Memory B cell (primary cell): ENCODE results near the gene LCE2C.
"Not testable (repeated sequence)": the region's sequence is repeated elsewhere in the genome, so short reads cannot be mapped to it uniquely, and the experiment has no call there.

ENCODE experiments used
- ATAC-seq: fragments of 150-1000 bp; cut with Tn5 transposase; 2 replicates; pipeline ENCODE4 v1.10.0; 2021; ENCODE audit warnings: low read depth, mild to moderate bottlenecking, moderate library complexity
- DNase-seq, 2 donors: peaks; one replicate each; pipeline ENCODE4 v3.0.0; 2022; ENCODE audit warnings: low spot score in 2 of 2
- H3K27ac Mint-ChIP-seq: one replicate; pipeline ENCODE4 v1.8.0; 2022; ENCODE audit warnings: mild to moderate bottlenecking, moderate library complexity, mixed read lengths
- H3K27me3 Mint-ChIP-seq: one replicate; pipeline ENCODE4 v1.8.0; 2022; ENCODE audit warnings: mixed read lengths
- H3K36me3 Mint-ChIP-seq: one replicate; pipeline ENCODE4 v1.8.0; 2022; ENCODE audit warnings: mild to moderate bottlenecking, mixed read lengths
- H3K4me1 Mint-ChIP-seq: one replicate; pipeline ENCODE4 v1.8.0; 2022; ENCODE audit warnings: mixed read lengths
- H3K4me3 Mint-ChIP-seq: one replicate; pipeline ENCODE4 v1.8.0; 2022; ENCODE audit warnings: mild to moderate bottlenecking, moderate library complexity, mixed read lengths
- H3K9me3 Mint-ChIP-seq: one replicate; pipeline ENCODE4 v1.8.0; 2022; ENCODE audit warnings: mixed read lengths

LCE2C gene, protein sequence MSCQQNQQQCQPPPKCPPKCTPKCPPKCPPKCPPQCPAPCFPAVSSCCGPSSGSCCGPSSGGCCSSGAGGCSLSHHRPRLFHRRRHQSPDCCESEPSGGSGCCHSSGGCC

DNA sequence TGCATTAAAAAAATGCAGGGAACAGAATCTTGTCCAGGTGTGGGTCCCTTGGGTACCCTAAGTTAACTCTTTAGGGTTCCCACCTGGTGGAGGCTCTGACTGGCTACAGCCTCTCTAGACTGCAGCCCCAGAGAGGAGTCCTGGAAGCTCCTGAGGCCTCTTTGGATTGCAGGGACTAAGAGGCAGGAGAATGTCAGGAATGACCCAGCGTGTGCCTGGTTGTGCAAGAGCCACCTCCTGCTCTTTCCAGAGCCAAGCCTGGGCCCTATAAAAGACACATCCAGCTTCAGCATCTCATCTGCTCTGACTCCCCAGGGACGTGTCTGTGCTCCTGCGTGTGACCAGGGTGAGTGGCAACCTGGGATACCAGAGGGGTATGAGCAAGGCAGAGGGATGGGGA lies at the start of gene LCE2C:
Gene LCE2C (plus strand): TSS at position 297 of the 400 bp plus-strand sequence. CDS start 737 bp downstream, outside the sequence.
- not testable (repeated sequence) for H3K4me1 Mint-ChIP-seq, H3K9me3 Mint-ChIP-seq, H3K36me3 Mint-ChIP-seq, H3K27ac Mint-ChIP-seq, ATAC-seq, DNase-seq, H3K4me3 Mint-ChIP-seq
- H3K27me3 Mint-ChIP-seq = peaks cover 16% of the 10 kb centered on the region

DNA sequence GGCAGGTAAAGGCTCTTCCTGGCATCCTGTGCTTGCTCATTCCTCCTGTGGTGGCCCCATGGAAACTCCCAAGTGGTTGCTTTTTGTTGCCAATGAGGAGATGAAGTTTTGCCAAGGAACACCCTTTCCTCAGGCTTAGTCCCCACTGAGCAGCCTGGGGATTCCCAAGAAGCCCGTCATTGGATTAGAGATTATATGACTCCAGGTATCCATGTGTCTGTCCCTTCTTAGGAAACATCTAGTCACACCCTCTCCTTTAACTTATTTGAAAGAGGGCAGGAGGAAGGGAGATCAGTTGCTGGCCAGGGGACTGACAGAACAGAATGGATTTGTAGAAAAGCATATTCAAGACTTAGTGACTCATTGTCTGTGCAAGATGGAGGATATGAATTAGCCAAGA lies 48.3 kb upstream of the LCE2C start:
- ATAC-seq (no peak), DNase-seq (no peak)
- Mint-ChIP-seq H3K9me3 (peaks cover 2% of the 10 kb centered on the region), H3K27ac (no peak overlapping the region), H3K4me1 (no peaks in the 10 kb centered on the region), H3K27me3 (peaks cover 32% of the 10 kb centered on the region), H3K36me3 (no peaks in the 10 kb centered on the region), H3K4me3 (no peak overlapping the region)

DNA sequence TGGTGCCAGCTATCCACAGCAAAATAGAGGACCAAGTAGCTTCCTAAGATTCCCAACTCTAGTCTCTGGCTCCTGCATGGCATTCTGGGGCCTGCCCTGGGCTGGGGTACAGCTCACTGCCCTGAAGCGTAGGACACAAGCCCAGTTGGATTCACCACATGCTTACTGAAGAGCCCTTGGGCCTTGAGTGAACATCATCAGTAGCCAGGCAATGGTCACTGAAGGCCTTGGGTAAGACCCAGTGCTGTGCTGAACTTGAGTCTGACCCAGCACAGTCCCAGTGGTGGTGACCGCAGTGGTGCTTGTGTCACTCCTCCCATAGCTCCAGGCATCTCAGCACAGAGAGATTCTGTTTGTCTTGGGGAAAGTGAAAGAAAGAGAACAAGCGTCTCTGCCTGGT lies 44.5 kb upstream of the LCE2C start:
- H3K9me3 Mint-ChIP-seq = peaks cover 9% of the 10 kb centered on the region
- no peak overlapping the region for H3K27ac Mint-ChIP-seq
- ATAC-seq (no peak), DNase-seq (no peak)
- no peaks in the 10 kb centered on the region for H3K36me3 Mint-ChIP-seq
- no peak overlapping the region for H3K4me3 Mint-ChIP-seq
- peaks cover 15% of the 10 kb centered on the region for H3K27me3 Mint-ChIP-seq
- H3K4me1 Mint-ChIP-seq = no peaks in the 10 kb centered on the region

DNA sequence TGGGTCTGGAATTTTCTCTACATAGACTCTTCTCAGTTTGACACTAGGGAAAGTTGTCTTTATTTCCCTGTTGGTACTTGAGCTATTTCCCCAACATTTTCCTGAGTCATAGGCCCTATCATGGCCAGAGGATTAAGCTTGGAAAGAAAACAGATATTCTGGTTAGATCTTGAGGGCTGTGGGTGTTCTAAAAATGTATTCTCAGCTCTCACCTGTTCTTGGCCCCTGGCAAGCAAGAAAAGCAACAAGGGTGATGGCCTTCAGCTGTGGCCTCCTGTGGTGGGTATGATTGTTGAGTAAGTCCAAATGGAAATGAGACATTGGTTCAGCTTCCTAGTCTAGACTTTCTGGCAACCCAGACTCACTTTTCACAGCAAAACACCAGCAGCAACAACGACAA lies 34.7 kb upstream of the LCE2C start:
- Mint-ChIP-seq H3K27ac (no peak overlapping the region), H3K9me3 (peaks cover 10% of the 10 kb centered on the region), H3K36me3 (no peaks in the 10 kb centered on the region), H3K4me1 (no peaks in the 10 kb centered on the region), H3K27me3 (peaks cover 2% of the 10 kb centered on the region), H3K4me3 (no peak overlapping the region)
- no peak for ATAC-seq
- DNase-seq = no peak

DNA sequence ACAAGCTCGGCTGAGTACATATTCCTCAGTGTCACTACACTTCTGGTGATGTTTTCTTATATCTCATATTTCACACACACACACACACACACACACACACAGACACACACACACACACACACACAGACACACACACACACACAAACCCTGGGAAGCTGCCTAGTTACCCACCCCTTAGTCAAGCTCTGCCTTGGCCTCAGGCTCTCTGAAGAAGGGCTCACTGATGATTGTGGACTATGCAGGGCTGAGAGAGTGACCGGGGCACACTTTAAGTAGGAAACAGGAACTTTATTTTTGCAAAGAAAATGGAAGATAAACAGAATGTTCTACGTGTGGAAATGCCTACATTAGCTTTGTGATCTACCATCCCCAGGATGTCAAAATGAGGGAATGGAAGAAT lies 31.1 kb upstream of the LCE2C start:
- no peaks in the 10 kb centered on the region for H3K36me3 Mint-ChIP-seq
- peaks cover 4% of the 10 kb centered on the region for H3K9me3 Mint-ChIP-seq
- no peak overlapping the region for H3K4me3 Mint-ChIP-seq
- H3K27me3 Mint-ChIP-seq = peaks cover 4% of the 10 kb centered on the region
- no peaks in the 10 kb centered on the region for H3K4me1 Mint-ChIP-seq
- no peak overlapping the region for H3K27ac Mint-ChIP-seq
- DNase-seq (no peak), ATAC-seq (no peak)

DNA sequence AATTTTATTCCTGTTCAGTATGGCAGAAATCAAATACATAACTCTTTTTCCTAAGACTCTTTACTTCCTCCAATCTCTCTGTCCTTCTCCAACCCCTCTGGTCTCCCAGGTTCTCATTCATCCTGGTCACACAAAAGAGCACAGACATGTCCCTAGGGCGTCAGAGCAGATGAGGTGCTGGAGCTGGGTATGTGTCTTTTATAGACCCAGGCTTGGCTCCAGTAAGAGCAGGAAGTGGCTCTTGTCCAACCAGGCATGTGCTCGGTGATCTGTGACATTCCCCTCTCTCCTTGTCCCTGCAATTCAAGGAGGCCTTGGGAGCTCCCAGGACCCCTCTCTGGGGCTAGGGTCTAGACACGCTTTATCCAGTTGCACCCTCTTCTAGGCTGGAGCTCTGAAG lies 29.9 kb upstream of the LCE2C start:
- no peaks in the 10 kb centered on the region for H3K4me1 Mint-ChIP-seq
- ATAC-seq (no peak), DNase-seq (no peak)
- peaks cover 7% of the 10 kb centered on the region for H3K27me3 Mint-ChIP-seq
- no peaks in the 10 kb centered on the region for H3K36me3 Mint-ChIP-seq
- H3K9me3 Mint-ChIP-seq = no peaks in the 10 kb centered on the region
- H3K4me3 Mint-ChIP-seq = no peak overlapping the region
- H3K27ac Mint-ChIP-seq = no peak overlapping the region

DNA sequence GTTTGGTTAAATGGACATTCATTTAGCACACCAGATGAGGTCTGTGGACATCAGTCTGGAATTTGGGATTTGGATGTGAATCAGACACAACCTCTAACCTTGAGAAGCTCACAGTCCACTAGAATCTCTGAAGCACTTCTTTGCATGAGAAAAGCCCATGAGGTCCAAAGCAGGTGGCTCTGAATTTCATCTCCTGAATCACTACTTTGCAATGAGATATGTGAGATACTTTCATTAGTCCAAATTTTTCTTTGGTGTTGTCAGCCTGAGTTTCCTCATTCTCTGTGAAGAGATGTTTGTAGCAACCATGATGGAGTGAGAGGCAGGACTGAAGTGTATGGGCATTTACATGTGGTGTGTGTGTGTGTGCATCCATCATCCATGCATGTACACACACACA lies 28.4 kb upstream of the LCE2C start:
- Mint-ChIP-seq H3K9me3 (no peaks in the 10 kb centered on the region), H3K4me3 (no peak overlapping the region), H3K36me3 (no peaks in the 10 kb centered on the region), H3K4me1 (no peaks in the 10 kb centered on the region), H3K27ac (no peak overlapping the region), H3K27me3 (peaks cover 7% of the 10 kb centered on the region)
- DNase-seq (no peak), ATAC-seq (no peak)

DNA sequence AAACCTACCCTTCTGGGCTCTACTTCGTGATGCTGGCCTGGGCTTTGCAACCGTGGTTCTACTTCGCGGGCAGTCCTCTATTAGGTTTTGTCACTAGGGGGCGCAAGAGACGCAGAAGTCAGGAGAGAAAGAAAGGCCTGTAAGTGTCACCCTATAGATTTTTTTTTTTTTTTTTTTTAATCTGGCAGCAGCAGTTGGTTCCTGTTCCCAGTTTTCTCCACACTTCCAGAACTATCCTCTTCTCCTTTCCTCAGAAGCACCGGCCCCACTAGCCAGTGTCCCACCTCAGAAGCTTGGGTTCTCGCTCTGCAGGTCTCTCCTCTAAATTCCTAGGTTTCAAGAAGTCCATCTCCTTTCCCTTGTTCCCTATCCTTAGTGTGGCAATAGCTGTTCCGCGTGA lies 21.0 kb upstream of the LCE2C start:
- ATAC-seq = no peak
- no peak overlapping the region for H3K4me3 Mint-ChIP-seq

DNA sequence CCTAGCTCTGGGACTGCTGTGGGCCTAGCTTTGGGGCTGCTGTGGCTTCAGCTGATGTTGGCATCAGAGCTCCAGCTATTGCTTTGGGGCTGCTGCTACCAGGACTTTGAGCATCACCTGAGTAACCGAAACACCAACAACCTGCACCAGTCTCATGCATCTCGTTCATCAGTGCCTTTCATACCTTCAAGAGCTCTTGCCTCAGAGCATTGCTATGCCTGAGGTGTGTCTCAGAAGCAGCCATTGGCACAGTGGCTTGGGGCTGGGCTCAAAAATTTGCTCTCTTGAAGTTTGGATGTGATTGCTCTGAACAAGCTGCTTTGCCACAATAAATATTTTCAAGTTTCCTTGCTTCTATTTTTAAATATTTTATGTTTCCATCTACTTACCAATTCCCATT lies 18.6 kb upstream of the LCE2C start:
- Mint-ChIP-seq H3K36me3 (no peaks in the 10 kb centered on the region), H3K4me3 (no peak overlapping the region), H3K27ac (no peak overlapping the region), H3K27me3 (peaks cover 8% of the 10 kb centered on the region), H3K9me3 (no peaks in the 10 kb centered on the region), H3K4me1 (peaks cover 3% of the 10 kb centered on the region)
- DNase-seq = no peak
- ATAC-seq = no peak

More for the DNA sequence above, 21.0 kb upstream of the LCE2C start:
- DNase-seq = peak in 1 of 2 donors; percentile 14
- H3K9me3 Mint-ChIP-seq = no peaks in the 10 kb centered on the region
- H3K27me3 Mint-ChIP-seq = peaks cover 10% of the 10 kb centered on the region
- no peak overlapping the region for H3K27ac Mint-ChIP-seq
- H3K36me3 Mint-ChIP-seq = no peaks in the 10 kb centered on the region
- H3K4me1 Mint-ChIP-seq = peaks cover 3% of the 10 kb centered on the region

DNA sequence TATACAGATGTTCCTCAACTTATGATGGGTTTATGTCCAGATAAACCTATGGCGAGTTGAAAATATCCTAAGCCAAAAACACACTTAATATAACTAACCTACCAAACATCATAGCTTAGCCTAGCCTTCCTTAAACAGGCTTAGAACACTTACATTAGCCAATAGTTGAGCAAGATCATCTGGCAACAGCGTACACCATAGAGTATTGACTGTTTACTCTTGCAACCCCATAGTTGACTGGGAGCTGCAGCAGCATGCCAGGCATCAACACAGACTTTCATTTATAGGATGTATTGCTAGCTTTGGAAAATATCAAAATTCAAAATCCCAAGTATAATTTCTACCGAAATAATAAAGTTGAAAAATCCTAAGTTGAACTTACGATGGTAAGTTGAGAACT lies 17.4 kb upstream of the LCE2C start:
- H3K4me3 Mint-ChIP-seq = no peak overlapping the region
- peaks cover 3% of the 10 kb centered on the region for H3K4me1 Mint-ChIP-seq
- no peak overlapping the region for H3K27ac Mint-ChIP-seq
- no peak for ATAC-seq
- H3K36me3 Mint-ChIP-seq = no peaks in the 10 kb centered on the region
- H3K27me3 Mint-ChIP-seq = peaks cover 5% of the 10 kb centered on the region
- DNase-seq = no peak
- H3K9me3 Mint-ChIP-seq = no peaks in the 10 kb centered on the region

DNA sequence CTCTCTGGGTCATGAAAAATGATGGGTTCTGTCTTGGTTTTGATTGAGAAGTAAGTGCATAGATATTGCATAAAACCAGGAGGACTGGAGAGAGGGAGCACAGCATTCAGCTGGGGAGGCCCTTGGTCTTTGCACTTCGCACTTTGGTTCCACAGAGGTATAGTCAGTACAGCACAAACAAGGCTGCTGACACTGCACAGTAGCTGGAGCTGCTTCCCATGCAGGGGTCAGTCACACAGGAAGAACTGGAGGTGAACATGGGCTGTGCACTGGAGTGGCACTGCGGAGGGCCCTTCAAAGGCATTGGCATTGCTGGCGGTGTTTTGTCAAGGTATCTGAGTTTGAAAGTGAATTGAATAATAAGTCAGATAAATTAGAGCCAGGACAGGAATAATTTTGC lies 16.4 kb upstream of the LCE2C start:
- Mint-ChIP-seq H3K27me3 (peaks cover 5% of the 10 kb centered on the region), H3K36me3 (no peaks in the 10 kb centered on the region), H3K4me3 (no peak overlapping the region), H3K27ac (no peak overlapping the region), H3K4me1 (peaks cover 3% of the 10 kb centered on the region), H3K9me3 (no peaks in the 10 kb centered on the region)
- ATAC-seq = no peak
- DNase-seq = no peak

DNA sequence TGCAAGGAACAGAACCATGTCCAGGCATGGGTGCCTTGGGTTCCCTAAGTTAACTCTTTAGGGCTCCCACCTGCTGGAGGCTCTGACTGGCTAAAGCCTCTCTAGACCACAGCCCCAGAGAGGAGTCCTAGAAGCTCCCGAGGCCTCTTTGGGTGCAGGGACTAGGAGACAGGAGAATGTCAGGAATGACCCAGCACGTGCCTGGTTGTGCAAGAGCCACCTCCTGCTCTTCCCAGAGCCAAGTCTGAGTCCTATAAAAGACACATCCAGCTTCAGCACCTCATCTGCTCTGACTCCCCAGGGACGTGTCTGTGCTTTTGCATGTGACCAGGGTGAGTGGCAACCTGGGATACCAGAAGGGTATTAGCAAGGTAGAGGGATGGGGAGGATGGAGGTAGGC lies 12.0 kb upstream of the LCE2C start, which contains the start of gene LCE2D:
Gene LCE2D (plus strand): TSS at position 283 of the 400 bp plus-strand sequence. CDS start 726 bp downstream, outside the sequence.
- Mint-ChIP-seq H3K27me3 (peaks cover 5% of the 10 kb centered on the region), H3K9me3 (no peaks in the 10 kb centered on the region), H3K36me3 (no peaks in the 10 kb centered on the region), H3K4me3 (no peak within 1 kb of the TSS), H3K27ac (no peak within 1 kb of the TSS), H3K4me1 (no peaks in the 10 kb centered on the region)
- ATAC-seq (no peak), DNase-seq (no peak)

DNA sequence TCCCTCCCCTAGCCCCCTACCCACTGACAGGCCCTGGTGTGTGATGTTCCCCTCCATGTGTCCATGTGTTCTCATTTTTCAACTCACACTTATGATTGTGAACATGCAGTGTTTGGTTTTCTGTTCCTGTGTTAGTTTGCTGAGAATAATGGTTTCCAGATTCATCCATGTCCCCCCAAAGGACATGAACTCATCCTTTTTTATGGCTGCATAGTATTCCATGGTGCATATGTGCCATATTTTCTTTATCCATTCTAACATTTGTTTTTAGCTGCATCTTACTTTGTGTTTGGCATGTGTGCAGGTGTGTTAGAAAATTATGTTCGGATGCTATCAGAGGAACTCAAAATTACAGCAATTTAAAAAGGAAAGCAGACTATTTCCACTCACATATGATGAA lies 8.9 kb upstream of the LCE2C start:
- not testable (repeated sequence) for H3K4me1 Mint-ChIP-seq, H3K4me3 Mint-ChIP-seq, H3K9me3 Mint-ChIP-seq, DNase-seq, ATAC-seq, H3K27ac Mint-ChIP-seq, H3K36me3 Mint-ChIP-seq, H3K27me3 Mint-ChIP-seq

DNA sequence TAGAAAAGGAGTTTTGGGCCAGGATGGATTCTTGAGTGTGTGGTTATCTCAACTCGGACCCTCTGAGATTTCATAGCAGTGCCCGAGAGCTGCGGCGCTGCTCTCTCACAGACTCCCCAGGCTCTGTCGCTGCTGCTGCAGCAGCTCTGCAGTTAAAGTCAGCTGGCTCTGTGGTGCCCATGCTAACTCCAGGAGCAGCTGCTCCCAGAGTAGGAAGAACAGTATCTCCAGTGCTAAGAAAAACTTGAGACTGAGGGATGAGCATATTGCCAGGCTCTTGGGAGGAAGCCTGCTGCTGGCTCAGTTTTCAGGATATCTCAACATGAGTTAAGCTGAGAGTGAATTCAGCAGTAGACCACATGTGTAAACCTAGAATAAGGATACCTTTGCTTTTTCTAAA lies 7.4 kb upstream of the LCE2C start:
- Mint-ChIP-seq H3K27ac (no peak overlapping the region), H3K36me3 (no peaks in the 10 kb centered on the region), H3K4me1 (no peaks in the 10 kb centered on the region), H3K4me3 (no peak overlapping the region), H3K27me3 (peaks cover 5% of the 10 kb centered on the region), H3K9me3 (no peaks in the 10 kb centered on the region)
- DNase-seq = no peak
- no peak for ATAC-seq

DNA sequence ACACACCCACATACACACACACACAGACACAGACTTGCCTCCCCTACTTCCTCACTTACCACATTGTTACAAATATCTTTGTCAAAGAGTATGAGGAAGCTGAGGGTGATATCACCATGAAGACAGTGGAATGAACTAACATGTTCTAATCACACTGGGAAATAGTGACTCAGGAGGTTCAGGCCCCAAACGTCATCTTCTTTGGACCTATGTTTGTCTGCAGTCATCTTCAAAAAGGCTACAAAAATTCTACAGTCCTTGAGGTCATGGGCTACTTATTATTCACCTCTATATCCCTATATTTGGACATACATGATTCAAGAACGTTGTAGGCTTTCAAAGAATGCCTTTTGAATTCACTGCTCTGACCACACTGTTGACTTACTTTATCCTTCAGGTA lies 2.1 kb upstream of the LCE2C start:
- Mint-ChIP-seq H3K36me3 (no peaks in the 10 kb centered on the region), H3K27ac (no peak overlapping the region), H3K4me1 (no peaks in the 10 kb centered on the region), H3K9me3 (no peaks in the 10 kb centered on the region), H3K4me3 (no peak overlapping the region), H3K27me3 (peaks cover 10% of the 10 kb centered on the region)
- DNase-seq (no peak), ATAC-seq (no peak)
